ENCODE measurements around the gene AKAP7.
"Not testable (repeated sequence)": the region's sequence is repeated elsewhere in the genome, so short reads cannot be mapped to it uniquely, and the experiment has no call there.

DNA sequence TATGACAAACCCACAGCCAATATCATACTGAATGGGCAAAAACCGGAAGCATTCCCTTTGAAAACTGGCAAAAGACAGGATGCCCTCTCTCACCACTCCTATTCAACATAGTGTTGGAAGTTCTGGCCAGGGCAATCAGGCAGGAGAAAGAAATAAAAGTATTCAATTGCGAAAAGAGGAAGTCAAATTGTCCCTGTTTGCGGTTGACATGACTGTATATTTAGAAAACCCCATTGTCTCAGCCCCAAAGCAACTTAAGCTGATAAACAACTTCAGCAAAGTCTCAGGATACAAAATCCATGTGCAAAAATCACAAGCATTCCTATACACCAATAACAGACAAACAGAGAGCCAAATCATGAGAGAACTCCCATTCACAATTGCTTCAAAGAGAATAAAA lies 44.9 kb upstream of the AKAP7 start:
- TF ChIP-seq, protein P1, sequence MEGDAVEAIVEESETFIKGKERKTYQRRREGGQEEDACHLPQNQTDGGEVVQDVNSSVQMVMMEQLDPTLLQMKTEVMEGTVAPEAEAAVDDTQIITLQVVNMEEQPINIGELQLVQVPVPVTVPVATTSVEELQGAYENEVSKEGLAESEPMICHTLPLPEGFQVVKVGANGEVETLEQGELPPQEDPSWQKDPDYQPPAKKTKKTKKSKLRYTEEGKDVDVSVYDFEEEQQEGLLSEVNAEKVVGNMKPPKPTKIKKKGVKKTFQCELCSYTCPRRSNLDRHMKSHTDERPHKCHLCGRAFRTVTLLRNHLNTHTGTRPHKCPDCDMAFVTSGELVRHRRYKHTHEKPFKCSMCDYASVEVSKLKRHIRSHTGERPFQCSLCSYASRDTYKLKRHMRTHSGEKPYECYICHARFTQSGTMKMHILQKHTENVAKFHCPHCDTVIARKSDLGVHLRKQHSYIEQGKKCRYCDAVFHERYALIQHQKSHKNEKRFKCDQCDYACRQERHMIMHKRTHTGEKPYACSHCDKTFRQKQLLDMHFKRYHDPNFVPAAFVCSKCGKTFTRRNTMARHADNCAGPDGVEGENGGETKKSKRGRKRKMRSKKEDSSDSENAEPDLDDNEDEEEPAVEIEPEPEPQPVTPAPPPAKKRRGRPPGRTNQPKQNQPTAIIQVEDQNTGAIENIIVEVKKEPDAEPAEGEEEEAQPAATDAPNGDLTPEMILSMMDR (IDR thresholded peaks at IDR 0.05; ENCODE audit: insufficient read depth, low read length, poor library complexity, severe bottlenecking): not testable (repeated sequence)
- TF ChIP-seq EZH2phosphoT487 (conservative IDR thresholded peaks at IDR 0.05; ENCODE audit: low read length): not testable (repeated sequence)

Data from SU-DHL-6 (cell line).